ENCODE measurements around the gene KERA. TPM values are rescaled to one million over a fixed set of nuclear protein-coding genes. Genes with fewer than 3 reads are reported as not detected.

KERA gene
- total RNA-seq, 6 experiments from 2014 or later: not detected

- no peaks in the 10 kb centered on the region for H3K27me3 Mint-ChIP-seq (ENCODE audit: insufficient read depth)
- H3K4me3 Mint-ChIP-seq: no peak overlapping the region
- TF ChIP-seq CTCF (IDR thresholded peaks at IDR 0.05): no peak
- H3K27ac Mint-ChIP-seq: no peak overlapping the region
- no peaks in the 10 kb centered on the region for H3K4me1 Mint-ChIP-seq (ENCODE audit: low read depth)
- DNase-seq: no peak
- H3K36me3 Mint-ChIP-seq (ENCODE audit: low read depth): no peaks in the 10 kb centered on the region
- H3K9me3 Mint-ChIP-seq: no peaks in the 10 kb centered on the region
Measured at GRCh38 chr12:91017043-91017442, 40.8 kb downstream of the KERA start.

DNA sequence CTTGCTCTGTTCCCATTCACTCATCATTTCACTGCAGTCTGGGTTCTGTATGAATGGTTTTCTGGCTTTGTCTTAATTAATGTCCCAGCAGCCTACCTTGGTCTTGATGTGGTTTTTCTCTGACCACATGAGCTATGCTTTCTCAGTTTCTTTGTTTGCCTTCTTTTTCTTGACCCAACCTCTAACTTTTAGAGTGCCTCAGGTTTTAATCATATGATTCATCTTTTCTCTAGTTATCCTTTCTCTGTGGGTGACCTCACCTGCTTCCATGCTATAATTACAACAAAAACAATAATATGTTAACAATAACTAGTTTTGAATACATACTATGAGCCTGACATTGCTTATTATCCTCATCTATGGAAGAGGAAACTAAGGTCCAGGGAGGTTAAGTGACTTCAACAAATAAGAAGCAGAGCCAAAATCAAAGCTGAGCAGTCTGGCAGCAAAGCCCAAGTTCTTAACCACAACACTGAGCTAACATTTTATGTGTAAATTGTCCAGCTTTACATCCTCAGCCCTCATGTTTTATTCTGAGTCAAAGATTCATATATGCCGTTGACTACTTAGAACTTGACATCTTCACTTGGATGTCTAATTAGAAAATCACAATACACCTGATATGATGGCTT, 48.4 kb downstream of the KERA start:
- TF ChIP-seq CTCF (IDR thresholded peaks at IDR 0.05): no peak

GRCh38 chr12:91007531-91008290, 50.1 kb downstream of the KERA start:
- Mint-ChIP-seq H3K27me3 (ENCODE audit: insufficient read depth) (no peaks in the 10 kb centered on the region), H3K27ac (no peak overlapping the region)

More for the DNA sequence above, 48.4 kb downstream of the KERA start:
- no peak overlapping the region for H3K27ac Mint-ChIP-seq
- H3K9me3 Mint-ChIP-seq: no peaks in the 10 kb centered on the region
- H3K36me3 Mint-ChIP-seq (ENCODE audit: low read depth): no peaks in the 10 kb centered on the region
- DNase-seq: no peak
- H3K4me3 Mint-ChIP-seq: no peak overlapping the region
- no peaks in the 10 kb centered on the region for H3K27me3 Mint-ChIP-seq (ENCODE audit: insufficient read depth)
- peaks cover 8% of the 10 kb centered on the region for H3K4me1 Mint-ChIP-seq (ENCODE audit: low read depth)

GRCh38 chr12:91004872-91005271, 53.0 kb downstream of the KERA start, which contains the start of gene EPYC:
TSS of gene EPYC (minus strand) at chr12:91004972. CDS start at chr12:91002565, 2,407 bp downstream.
- Mint-ChIP-seq H3K4me3 (no peak within 1 kb of the TSS), H3K4me1 (ENCODE audit: low read depth) (peaks cover 24% of the 10 kb centered on the region)

More at GRCh38 chr12:91007531-91008290, 50.1 kb downstream of the KERA start:
- no peak for TF ChIP-seq CTCF (IDR thresholded peaks at IDR 0.05)
- Mint-ChIP-seq H3K36me3 (ENCODE audit: low read depth) (no peaks in the 10 kb centered on the region), H3K4me1 (ENCODE audit: low read depth) (peaks cover 8% of the 10 kb centered on the region), H3K9me3 (no peaks in the 10 kb centered on the region), H3K4me3 (no peak overlapping the region)
- DNase-seq: no peak

GRCh38 chr12:91003737-91004136, 54.1 kb downstream of the KERA start:
- no peaks in the 10 kb centered on the region for H3K27me3 Mint-ChIP-seq (ENCODE audit: insufficient read depth)
- peaks cover 18% of the 10 kb centered on the region for H3K4me1 Mint-ChIP-seq (ENCODE audit: low read depth)
- no peaks in the 10 kb centered on the region for H3K36me3 Mint-ChIP-seq (ENCODE audit: low read depth)
- DNase-seq: no peak
- H3K9me3 Mint-ChIP-seq: no peaks in the 10 kb centered on the region
- H3K27ac Mint-ChIP-seq: no peak overlapping the region
- no peak overlapping the region for H3K4me3 Mint-ChIP-seq
- no peak for TF ChIP-seq CTCF (IDR thresholded peaks at IDR 0.05)

More at GRCh38 chr12:91004872-91005271, 53.0 kb downstream of the KERA start, which contains the start of gene EPYC:
- H3K9me3 Mint-ChIP-seq: no peaks in the 10 kb centered on the region
- no peak within 1 kb of the TSS for H3K27ac Mint-ChIP-seq
- H3K36me3 Mint-ChIP-seq (ENCODE audit: low read depth): no peaks in the 10 kb centered on the region
- no peak for DNase-seq
- no peaks in the 10 kb centered on the region for H3K27me3 Mint-ChIP-seq (ENCODE audit: insufficient read depth)
- TF ChIP-seq CTCF (IDR thresholded peaks at IDR 0.05): no peak
